IMR-90 (cell line): ENCODE measurements around the gene BRAT1.

Experiments
- CHD1 ChIP-seq: IDR thresholded peaks from 2 replicates; pipeline ENCODE4 v1.6.1; 2012; ENCODE audit warnings: low read depth, low read length, improper control_type of control experiment
- CTCF ChIP-seq: conservative IDR thresholded peaks from 2 replicates; pipeline ENCODE4 v1.5.1; 2012; ENCODE audit warnings: mild to moderate bottlenecking, low read depth, low read length, improper control_type of control experiment
- ELK1 ChIP-seq: fragments of 150-350 bp; IDR thresholded peaks from 2 replicates; pipeline ENCODE4 v1.6.1; 2016; ENCODE audit warnings: low read depth, mild to moderate bottlenecking, low read length, moderate library complexity, borderline replicate concordance
- FOS ChIP-seq: fragments of 150-350 bp; IDR thresholded peaks from 2 replicates; pipeline ENCODE4 v1.6.1; 2016; ENCODE audit warnings: low read depth, low read length
- MAFK ChIP-seq: IDR thresholded peaks from 2 replicates; pipeline ENCODE4 v1.6.1; 2012; ENCODE audit warnings: low read depth, low read length, improper control_type of control experiment
- POLR2A ChIP-seq: IDR thresholded peaks from 2 replicates; pipeline ENCODE4 v1.6.1; 2012; ENCODE audit warnings: mild to moderate bottlenecking, low read depth, low read length
- RCOR1 ChIP-seq: IDR thresholded peaks from 2 replicates; pipeline ENCODE4 v1.6.1; 2012; ENCODE audit warnings: mild to moderate bottlenecking, low read length, improper control_type of control experiment; ENCODE audit not compliant: insufficient replicate concordance
- SMC3 ChIP-seq: fragments of 150-350 bp; IDR thresholded peaks from 2 replicates; pipeline ENCODE4 v1.6.1; 2016; ENCODE audit warnings: low read depth, mild to moderate bottlenecking, antibody characterized with exemption, low read length, moderate library complexity

GRCh38 chr7:2540641-2541051, 14.7 kb downstream of the BRAT1 start:
- TF ChIP-seq CTCF = no peak
- TF ChIP-seq CHD1 = no peak
- no peak for TF ChIP-seq RCOR1
- no peak for TF ChIP-seq POLR2A
- no peak for TF ChIP-seq MAFK
- no peak for TF ChIP-seq ELK1
- TF ChIP-seq FOS = no peak
- no peak for TF ChIP-seq SMC3
